ENCODE results near the gene ASB3.

DNA sequence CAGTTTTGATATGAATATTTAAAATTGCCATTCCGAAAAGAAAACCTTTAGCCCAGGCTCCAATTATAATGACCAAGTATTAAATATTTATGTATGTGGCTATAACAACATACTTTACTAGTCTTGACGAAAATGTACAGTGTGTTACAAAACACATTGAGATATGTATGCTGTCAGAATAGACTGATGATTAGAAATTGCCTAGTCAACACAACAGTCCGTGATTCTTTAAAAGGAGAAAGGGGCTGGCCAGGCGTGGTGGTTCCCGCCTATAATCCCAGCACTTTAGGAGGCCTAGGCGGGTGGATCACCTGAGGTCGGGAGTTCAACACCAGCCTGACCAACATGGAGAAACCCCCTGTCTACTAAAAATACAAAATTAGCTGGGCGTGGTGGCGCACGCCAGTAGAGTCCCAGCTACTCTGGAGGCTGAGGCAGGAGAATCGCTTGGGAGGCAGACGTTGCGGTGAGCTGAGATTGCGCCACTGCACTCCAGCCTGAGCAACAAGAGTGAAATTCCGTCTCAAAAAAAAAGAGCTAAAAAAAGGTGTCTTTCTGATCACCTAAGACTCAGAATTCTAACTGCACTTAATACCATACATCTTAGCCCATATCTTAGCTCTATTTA, 17.3 kb downstream of the ASB3 start:
- TF ChIP-seq, protein P1, sequence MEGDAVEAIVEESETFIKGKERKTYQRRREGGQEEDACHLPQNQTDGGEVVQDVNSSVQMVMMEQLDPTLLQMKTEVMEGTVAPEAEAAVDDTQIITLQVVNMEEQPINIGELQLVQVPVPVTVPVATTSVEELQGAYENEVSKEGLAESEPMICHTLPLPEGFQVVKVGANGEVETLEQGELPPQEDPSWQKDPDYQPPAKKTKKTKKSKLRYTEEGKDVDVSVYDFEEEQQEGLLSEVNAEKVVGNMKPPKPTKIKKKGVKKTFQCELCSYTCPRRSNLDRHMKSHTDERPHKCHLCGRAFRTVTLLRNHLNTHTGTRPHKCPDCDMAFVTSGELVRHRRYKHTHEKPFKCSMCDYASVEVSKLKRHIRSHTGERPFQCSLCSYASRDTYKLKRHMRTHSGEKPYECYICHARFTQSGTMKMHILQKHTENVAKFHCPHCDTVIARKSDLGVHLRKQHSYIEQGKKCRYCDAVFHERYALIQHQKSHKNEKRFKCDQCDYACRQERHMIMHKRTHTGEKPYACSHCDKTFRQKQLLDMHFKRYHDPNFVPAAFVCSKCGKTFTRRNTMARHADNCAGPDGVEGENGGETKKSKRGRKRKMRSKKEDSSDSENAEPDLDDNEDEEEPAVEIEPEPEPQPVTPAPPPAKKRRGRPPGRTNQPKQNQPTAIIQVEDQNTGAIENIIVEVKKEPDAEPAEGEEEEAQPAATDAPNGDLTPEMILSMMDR (IDR thresholded peaks at IDR 0.05) = no peak
- no peak for TF ChIP-seq EP300 (IDR thresholded peaks at IDR 0.05)
- TF ChIP-seq POLR2A (IDR thresholded peaks at IDR 0.05) = no peak

Data from ovary (tissue), 3 donors.